Mucosa of descending colon (tissue), 3 donors: ENCODE data around the gene PROSER2. TPM values are rescaled to one million over a fixed set of nuclear protein-coding genes. Genes with fewer than 3 reads are reported as not detected.

ENCODE experiments used
- ATAC-seq: fragments of 200-7000 bp; cut with Tn5 transposase; one replicate; pipeline ENCODE4 v1.9.1; 2020; ENCODE audit warnings: mild to moderate bottlenecking, moderate library complexity
- DNase-seq, 3 donors: peaks; one replicate each; pipeline ENCODE4 v3.0.0-alpha.2; 2020
- H3K36me3 ChIP-seq: fragments of 200-600 bp; one replicate; pipeline ENCODE4 v1.8.0; 2021; ENCODE audit warnings: low read depth, mild to moderate bottlenecking
- H3K4me1 ChIP-seq: fragments of 200-600 bp; one replicate; pipeline ENCODE4 v1.8.0; 2021; ENCODE audit warnings: low read depth, mild to moderate bottlenecking
- H3K4me3 ChIP-seq: fragments of 200-600 bp; one replicate; pipeline ENCODE4 v1.8.0; 2021; ENCODE audit warnings: mild to moderate bottlenecking
- H3K9me3 ChIP-seq: fragments of 200-600 bp; one replicate; pipeline ENCODE4 v1.8.0; 2021; ENCODE audit warnings: mild to moderate bottlenecking
- intact Hi-C, 2 donors: fragments of 100-400 bp; cut with DNase I in 1 of 2; cut with micrococcal nuclease in 1 of 2; formaldehyde crosslinking; loops; one replicate each; pipeline versions ENCODE4 v1.11.0 to v1.11.1; 2022; cut with DNase I, micrococcal nuclease
- total RNA-seq, 3 donors: library from RNA; stranded (reverse); fragmentation: NEBNext Ultra II Directional in 2 of 3; extraction: Animal tissue kit (Norgen Biotek cat#: 25700) in 2 of 3; gene quantifications; one replicate each; pipeline versions ENCODE4 v1.2.1 to v1.2.4, GENCODE V29; 2021 to 2023
- TF ChIP-seq, protein P1 (sequence below): fragments of 200-600 bp; IDR thresholded peaks from one replicate; pipeline ENCODE4 v1.8.0; 2022; ENCODE audit warnings: antibody characterized with exemption, mild to moderate bottlenecking
- donor health status: DM: no; HTN: no; CAD: no; lungs with moderate emphysema.
- donor health status: DM: no; HTN: no; CAD: no.
- donor health status: DM: no; HTN: yes; CAD: no.

The PROSER2 gene
- total RNA-seq, 3 donors from 2014 or later = 3.9 to 10.4 (median 6.2) TPM

- intact Hi-C loops = no loop called here
- Histone ChIP-seq H3K9me3 (no peaks in the 10 kb centered on the region), H3K36me3 (no peaks in the 10 kb centered on the region), H3K4me1 (no peaks in the 10 kb centered on the region), H3K4me3 (no peak overlapping the region)
- TF ChIP-seq, protein P1, sequence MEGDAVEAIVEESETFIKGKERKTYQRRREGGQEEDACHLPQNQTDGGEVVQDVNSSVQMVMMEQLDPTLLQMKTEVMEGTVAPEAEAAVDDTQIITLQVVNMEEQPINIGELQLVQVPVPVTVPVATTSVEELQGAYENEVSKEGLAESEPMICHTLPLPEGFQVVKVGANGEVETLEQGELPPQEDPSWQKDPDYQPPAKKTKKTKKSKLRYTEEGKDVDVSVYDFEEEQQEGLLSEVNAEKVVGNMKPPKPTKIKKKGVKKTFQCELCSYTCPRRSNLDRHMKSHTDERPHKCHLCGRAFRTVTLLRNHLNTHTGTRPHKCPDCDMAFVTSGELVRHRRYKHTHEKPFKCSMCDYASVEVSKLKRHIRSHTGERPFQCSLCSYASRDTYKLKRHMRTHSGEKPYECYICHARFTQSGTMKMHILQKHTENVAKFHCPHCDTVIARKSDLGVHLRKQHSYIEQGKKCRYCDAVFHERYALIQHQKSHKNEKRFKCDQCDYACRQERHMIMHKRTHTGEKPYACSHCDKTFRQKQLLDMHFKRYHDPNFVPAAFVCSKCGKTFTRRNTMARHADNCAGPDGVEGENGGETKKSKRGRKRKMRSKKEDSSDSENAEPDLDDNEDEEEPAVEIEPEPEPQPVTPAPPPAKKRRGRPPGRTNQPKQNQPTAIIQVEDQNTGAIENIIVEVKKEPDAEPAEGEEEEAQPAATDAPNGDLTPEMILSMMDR = no peak
- ATAC-seq = no peak
- no peak for DNase-seq
These were observed 38.8 kb downstream of the PROSER2 start for GRCh38 chr10:11861811-11862428.

- ATAC-seq (peak; percentile 72), DNase-seq (peak in 1 of 3 donors; percentile 43)
- H3K4me1 ChIP-seq = no peaks in the 10 kb centered on the region
- no peaks in the 10 kb centered on the region for H3K9me3 ChIP-seq
- H3K36me3 ChIP-seq = no peaks in the 10 kb centered on the region
- no peak overlapping the region for H3K4me3 ChIP-seq
- intact Hi-C loops = no loop called here
- TF ChIP-seq, protein P1 = no peak
These were observed 40.4 kb downstream of the PROSER2 start for GRCh38 chr10:11863353-11864109.

DNA sequence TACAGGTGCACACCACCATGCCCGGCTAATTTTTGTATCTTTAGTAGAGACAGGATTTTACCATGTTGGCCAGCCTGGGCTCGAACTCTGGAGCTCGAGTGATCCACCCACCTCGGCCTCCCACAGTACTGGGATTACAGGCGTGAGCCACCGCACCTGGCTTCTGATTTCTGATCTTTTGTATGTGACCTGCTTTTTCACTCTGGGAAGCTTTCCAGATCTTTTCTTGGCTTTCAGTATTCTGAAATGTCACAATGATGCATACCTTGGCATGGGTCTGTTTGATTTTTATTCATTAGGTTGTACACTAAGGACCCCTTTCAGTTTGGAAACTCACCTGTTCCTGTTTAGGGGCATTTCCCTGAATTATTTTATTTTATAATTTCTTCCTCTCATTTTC, 41.6 kb downstream of the PROSER2 start:
- no peaks in the 10 kb centered on the region for H3K9me3 ChIP-seq
- TF ChIP-seq, protein P1 = no peak
- H3K4me3 ChIP-seq = no peak overlapping the region
- no peak for DNase-seq
- no peaks in the 10 kb centered on the region for H3K36me3 ChIP-seq
- intact Hi-C loops = no loop called here
- H3K4me1 ChIP-seq = no peaks in the 10 kb centered on the region
- ATAC-seq = no peak

DNA sequence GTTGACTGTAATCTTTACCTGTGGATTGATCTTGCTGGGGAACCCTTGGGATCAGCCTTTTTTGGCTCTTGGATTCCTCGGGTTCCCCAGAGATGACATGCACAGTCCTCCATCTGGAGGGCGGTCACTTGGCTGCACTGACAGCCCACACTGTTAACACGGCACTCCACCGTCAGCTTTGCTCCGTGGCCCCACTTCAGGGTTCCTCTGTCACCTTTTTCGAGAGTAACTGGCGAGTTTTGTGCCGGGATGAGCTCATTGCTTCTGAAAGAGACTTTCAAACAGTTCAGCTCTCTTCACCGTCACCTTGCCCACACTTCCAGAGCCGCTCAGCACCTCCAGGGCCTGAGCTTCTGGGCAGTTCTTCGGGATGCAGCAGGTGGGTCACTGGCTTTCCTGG, 42.4 kb downstream of the PROSER2 start:
- no peak overlapping the region for H3K4me3 ChIP-seq
- no peaks in the 10 kb centered on the region for H3K36me3 ChIP-seq
- TF ChIP-seq, protein P1 = no peak
- H3K4me1 ChIP-seq = no peaks in the 10 kb centered on the region
- DNase-seq = no peak
- intact Hi-C loops = no loop called here
- ATAC-seq = no peak
- no peaks in the 10 kb centered on the region for H3K9me3 ChIP-seq

DNA sequence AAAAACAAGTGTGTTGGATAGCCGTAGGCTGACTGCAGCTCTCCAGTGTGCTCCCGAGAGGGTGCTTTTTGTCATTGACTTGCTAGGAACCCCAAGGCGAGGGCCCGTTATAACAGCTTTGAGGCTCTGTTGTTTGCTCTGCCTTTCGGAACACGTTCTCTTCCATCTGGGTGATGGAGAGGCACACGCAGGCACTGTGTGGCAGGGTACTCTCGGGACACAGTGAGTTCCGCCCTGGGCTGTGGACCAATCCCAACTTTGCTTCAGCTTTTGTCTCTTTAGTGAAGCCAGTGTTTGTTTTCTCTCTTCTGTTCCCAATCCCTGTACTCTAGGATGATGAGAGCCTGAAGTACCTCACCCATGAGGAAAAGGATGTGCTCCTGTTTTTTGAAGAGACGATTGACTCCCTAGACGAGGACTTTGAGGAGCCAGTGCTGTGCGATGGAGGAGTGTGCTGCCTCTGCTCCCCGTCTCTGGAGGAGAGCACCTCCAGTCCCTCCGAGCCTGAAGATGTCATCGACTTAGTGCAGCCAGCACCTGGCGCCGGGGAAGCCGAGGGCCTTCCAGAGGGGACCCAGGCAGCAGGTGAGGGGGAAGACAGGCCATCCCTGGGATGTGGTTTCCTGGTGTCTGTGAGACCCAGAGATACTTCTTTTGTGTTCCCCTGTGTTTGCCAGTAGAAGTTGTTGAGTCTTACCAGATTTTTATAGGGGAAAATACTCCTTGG, 43.2 kb downstream of the PROSER2 start:
- intact Hi-C loops = no loop called here
- ATAC-seq (no peak), DNase-seq (no peak)
- no peaks in the 10 kb centered on the region for H3K9me3 ChIP-seq
- H3K4me3 ChIP-seq = no peak overlapping the region
- H3K36me3 ChIP-seq = no peaks in the 10 kb centered on the region
- H3K4me1 ChIP-seq = no peaks in the 10 kb centered on the region
- TF ChIP-seq, protein P1 = no peak
